CD4-positive, alpha-beta memory T cell (primary cell): ENCODE results near the gene ASTN2. TPM values are rescaled to one million over a fixed set of nuclear protein-coding genes. Genes with fewer than 3 reads are reported as not detected.

Source experiments
- CTCF ChIA-PET: fragments of 350-600 bp; sonication (Branson Sonifier 250); formaldehyde crosslinking; loops from one replicate; lab custom pipeline; 2021; ENCODE audit warnings: inconsistent platforms; ENCODE audit not compliant: partially characterized antibody; lab: Charles Lee
- POLR2A ChIA-PET: fragments of 350-600 bp; sonication (Branson Sonifier 250); formaldehyde crosslinking; loops from one replicate; lab custom pipeline; 2021; ENCODE audit not compliant: partially characterized antibody; lab: Charles Lee
- DNase-seq, 5 donors: peaks; one replicate each; pipeline versions ENCODE4 v3.0.0 to v3.0.0-alpha.2; 2020 to 2022; ENCODE audit warnings: mixed read lengths in 1 of 5
- H3K27ac ChIP-seq: one replicate; pipeline ENCODE4 v1.7.0; 2013; ENCODE audit warnings: low read depth, low read length
- H3K27me3 ChIP-seq: 2 replicates; pipeline ENCODE4 v1.7.0; 2013; ENCODE audit warnings: mild to moderate bottlenecking, low read length, moderate library complexity; ENCODE audit not compliant: insufficient read depth
- H3K36me3 ChIP-seq: 2 replicates; pipeline ENCODE4 v1.7.0; 2013; ENCODE audit warnings: mild to moderate bottlenecking, low read length, moderate library complexity; ENCODE audit not compliant: insufficient read depth
- H3K4me1 ChIP-seq: 2 replicates; pipeline ENCODE4 v1.7.0; 2013; ENCODE audit warnings: mild to moderate bottlenecking, low read length, moderate library complexity; ENCODE audit not compliant: insufficient read depth
- H3K4me3 ChIP-seq, 2 donors: one replicate each; pipeline ENCODE4 v1.7.0; 2013; ENCODE audit warnings: low read length in 2 of 2, mild to moderate bottlenecking in 1 of 2
- H3K9me3 ChIP-seq, 2 donors: one replicate each; pipeline ENCODE4 v1.7.0; 2013; ENCODE audit warnings: low read length in 2 of 2, control low read depth in 1 of 2; ENCODE audit not compliant: control insufficient read depth in 1 of 2
- H3K27ac Mint-ChIP-seq, 7 donors: one replicate each; pipeline ENCODE4 v1.8.0; 2020 to 2021; ENCODE audit warnings: mixed read lengths in 7 of 7, mild to moderate bottlenecking in 6 of 7, inconsistent platforms in 3 of 7, moderate library complexity in 3 of 7
- H3K27me3 Mint-ChIP-seq, 2 donors: one replicate each; pipeline ENCODE4 v1.8.0; 2020 to 2021; ENCODE audit warnings: mixed read lengths in 2 of 2
- H3K36me3 Mint-ChIP-seq, 2 donors: one replicate each; pipeline ENCODE4 v1.8.0; 2020 to 2021; ENCODE audit warnings: mixed read lengths in 2 of 2, inconsistent platforms in 1 of 2, mild to moderate bottlenecking in 1 of 2
- H3K4me1 Mint-ChIP-seq, 4 donors: one replicate each; pipeline ENCODE4 v1.8.0; 2020 to 2021; ENCODE audit warnings: mixed read lengths in 4 of 4, mild to moderate bottlenecking in 1 of 4
- H3K4me3 Mint-ChIP-seq, 8 donors: one replicate each; pipeline ENCODE4 v1.8.0; 2020 to 2021; ENCODE audit warnings: mixed read lengths in 8 of 8, mild to moderate bottlenecking in 7 of 8, moderate library complexity in 6 of 8, inconsistent platforms in 3 of 8
- H3K9me3 Mint-ChIP-seq, 8 donors: one replicate each; pipeline ENCODE4 v1.8.0; 2020 to 2021; ENCODE audit warnings: mixed read lengths in 8 of 8, mild to moderate bottlenecking in 5 of 8, inconsistent platforms in 3 of 8, moderate library complexity in 1 of 8
- intact Hi-C: fragments of 100-400 bp; cut with micrococcal nuclease; formaldehyde crosslinking; loops from one replicate; pipeline ENCODE4 v1.15.1; 2023
- polyA plus RNA-seq, 2 donors: library from polyadenylated mRNA; unstranded; fragments of 300-500 nt; fragmentation: Illumina TruSeq; gene quantifications; one replicate each; pipeline ENCODE4 v1.2.3, GENCODE V29; 2021
- total RNA-seq, 2 experiments: library from RNA; stranded (reverse); gene quantifications; one replicate each; pipeline ENCODE4 v1.2.3, GENCODE V29; 2021

Gene ASTN2
- total and polyA plus RNA-seq, 4 experiments from 2014 or later: 2.7 to 5.9 (median 4.8) TPM

DNA sequence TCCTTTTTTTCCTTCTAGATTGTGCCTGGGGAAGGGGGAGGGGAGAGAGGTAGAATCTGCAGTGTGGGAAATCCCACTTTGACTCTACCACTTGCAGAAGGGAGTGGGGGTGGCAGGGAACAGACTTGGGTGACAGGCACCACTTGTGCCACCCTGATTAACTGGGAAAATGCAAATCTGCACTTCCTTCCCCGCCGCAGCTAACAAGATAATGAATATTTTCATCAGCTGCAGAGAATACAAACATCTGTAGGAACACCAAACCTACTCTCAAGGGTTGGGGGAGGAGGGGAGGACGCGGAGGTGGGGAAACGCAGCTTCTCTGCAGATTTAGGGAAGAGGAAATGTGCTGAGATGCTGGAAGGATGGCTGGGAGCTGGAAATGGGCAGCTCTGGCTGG lies 654.2 kb downstream of the ASTN2 start:
- H3K4me1 ChIP-seq: no peaks in the 10 kb centered on the region
- Mint-ChIP-seq H3K27me3 (peaks cover 0 to 1% of the 10 kb centered on the region in 2 donors), H3K27ac (no peak overlapping the region), H3K36me3 (no peaks in the 10 kb centered on the region), H3K4me3 (no peak overlapping the region), H3K9me3 (peaks cover 0 to 7% (median 2%) of the 10 kb centered on the region in 8 donors), H3K4me1 (no peaks in the 10 kb centered on the region)
- POLR2A ChIA-PET: no interaction called here
- H3K9me3 ChIP-seq: no peaks in the 10 kb centered on the region
- H3K27me3 ChIP-seq: no peaks in the 10 kb centered on the region
- CTCF ChIA-PET: no interaction called here
- DNase-seq: no peak
- no peaks in the 10 kb centered on the region for H3K36me3 ChIP-seq
- intact Hi-C loops: no loop called here
- H3K27ac ChIP-seq: no peak overlapping the region
- no peak overlapping the region for H3K4me3 ChIP-seq

DNA sequence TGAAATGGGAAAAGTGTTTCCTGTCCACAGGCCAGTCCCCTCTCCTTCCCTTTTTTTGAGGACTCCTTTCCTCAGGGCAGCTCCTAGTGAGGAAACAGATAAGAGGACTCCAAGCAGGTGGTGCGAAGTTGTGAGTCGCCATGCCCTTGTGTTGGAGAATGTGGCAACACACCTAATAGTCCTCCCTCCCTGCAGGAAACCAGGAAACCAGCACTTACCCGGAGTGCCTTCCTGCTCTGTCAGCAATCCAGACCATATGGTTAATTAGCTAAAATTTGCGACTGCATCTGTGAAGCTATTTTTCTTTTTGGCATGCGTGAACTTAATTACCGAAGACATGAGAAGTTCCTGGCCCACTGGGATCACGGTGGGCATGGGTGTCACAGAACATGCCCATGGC lies 657.8 kb downstream of the ASTN2 start:
- Histone ChIP-seq H3K27me3 (no peaks in the 10 kb centered on the region), H3K4me1 (no peaks in the 10 kb centered on the region), H3K27ac (no peak overlapping the region), H3K4me3 (no peak overlapping the region), H3K36me3 (no peaks in the 10 kb centered on the region), H3K9me3 (no peaks in the 10 kb centered on the region)
- ChIA-PET POLR2A (no interaction called here), CTCF (no interaction called here)
- Mint-ChIP-seq H3K9me3 (peaks cover 0 to 10% (median 5%) of the 10 kb centered on the region in 8 donors), H3K27me3 (peaks cover 0 to 1% of the 10 kb centered on the region in 2 donors), H3K27ac (no peak overlapping the region), H3K36me3 (no peaks in the 10 kb centered on the region), H3K4me1 (peaks cover 0 to 2% (median 0%) of the 10 kb centered on the region in 4 donors), H3K4me3 (no peak overlapping the region)
- intact Hi-C loops: no loop called here
- no peak for DNase-seq

DNA sequence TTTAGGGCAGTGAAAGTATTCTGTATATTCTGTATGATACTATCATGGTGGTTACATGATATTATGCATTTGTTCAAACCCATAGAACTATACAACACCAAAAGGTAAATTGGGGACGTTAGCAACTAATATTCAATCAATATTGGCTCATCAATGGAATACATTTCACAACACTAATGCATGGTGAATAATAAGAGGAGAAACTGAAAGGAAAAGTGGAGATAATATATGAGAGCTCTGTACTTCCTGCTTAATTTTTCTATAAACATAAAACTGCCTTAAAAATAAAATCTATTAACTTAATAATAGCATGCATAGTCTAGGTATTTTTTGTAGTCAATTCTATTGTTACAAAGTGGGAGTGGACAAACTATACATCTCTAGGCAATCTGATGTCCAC lies 661.5 kb downstream of the ASTN2 start:
- Mint-ChIP-seq H3K27ac (no peak overlapping the region), H3K9me3 (peaks cover 0 to 10% (median 5%) of the 10 kb centered on the region in 8 donors), H3K4me3 (no peak overlapping the region), H3K4me1 (peaks cover 0 to 2% (median 0%) of the 10 kb centered on the region in 4 donors), H3K27me3 (peaks cover 3 to 4% of the 10 kb centered on the region in 2 donors), H3K36me3 (no peaks in the 10 kb centered on the region)
- intact Hi-C loops: no loop called here
- POLR2A ChIA-PET: no interaction called here
- CTCF ChIA-PET: no interaction called here
- Histone ChIP-seq H3K9me3 (no peaks in the 10 kb centered on the region), H3K27me3 (no peaks in the 10 kb centered on the region), H3K4me3 (no peak overlapping the region), H3K36me3 (no peaks in the 10 kb centered on the region), H3K4me1 (no peaks in the 10 kb centered on the region), H3K27ac (no peak overlapping the region)
- DNase-seq: no peak

DNA sequence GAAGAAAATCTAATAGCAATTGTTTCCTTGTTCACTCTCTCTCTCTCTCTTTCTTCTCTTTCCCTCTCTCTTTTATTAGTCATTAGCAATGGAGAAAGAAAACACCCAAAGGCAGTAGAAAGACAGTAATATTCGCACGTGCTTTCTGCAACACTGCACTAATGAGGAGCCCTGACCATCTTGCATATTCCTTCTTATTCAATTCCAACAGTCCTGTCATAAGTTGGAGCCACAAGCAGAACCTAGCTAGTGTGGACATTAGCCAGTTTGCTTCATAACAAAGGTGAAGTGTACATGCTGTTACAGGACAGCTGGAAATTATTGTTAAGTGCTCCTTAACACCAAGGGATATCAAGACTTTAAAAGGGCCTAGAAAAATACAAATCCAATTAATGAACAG lies 664.3 kb downstream of the ASTN2 start:
- Histone ChIP-seq H3K27ac (no peak overlapping the region), H3K27me3 (no peaks in the 10 kb centered on the region), H3K9me3 (no peaks in the 10 kb centered on the region), H3K36me3 (no peaks in the 10 kb centered on the region), H3K4me1 (no peaks in the 10 kb centered on the region), H3K4me3 (no peak overlapping the region)
- H3K9me3 Mint-ChIP-seq: peaks cover 0 to 3% (median 1%) of the 10 kb centered on the region in 8 donors
- no peaks in the 10 kb centered on the region for H3K36me3 Mint-ChIP-seq
- intact Hi-C loops: no loop called here
- no peak for DNase-seq
- no peak overlapping the region for H3K4me3 Mint-ChIP-seq
- H3K27ac Mint-ChIP-seq: no peak overlapping the region
- peaks cover 0 to 2% (median 0%) of the 10 kb centered on the region in 4 donors for H3K4me1 Mint-ChIP-seq
- ChIA-PET CTCF (no interaction called here), POLR2A (no interaction called here)
- H3K27me3 Mint-ChIP-seq: peaks cover 6 to 10% of the 10 kb centered on the region in 2 donors

DNA sequence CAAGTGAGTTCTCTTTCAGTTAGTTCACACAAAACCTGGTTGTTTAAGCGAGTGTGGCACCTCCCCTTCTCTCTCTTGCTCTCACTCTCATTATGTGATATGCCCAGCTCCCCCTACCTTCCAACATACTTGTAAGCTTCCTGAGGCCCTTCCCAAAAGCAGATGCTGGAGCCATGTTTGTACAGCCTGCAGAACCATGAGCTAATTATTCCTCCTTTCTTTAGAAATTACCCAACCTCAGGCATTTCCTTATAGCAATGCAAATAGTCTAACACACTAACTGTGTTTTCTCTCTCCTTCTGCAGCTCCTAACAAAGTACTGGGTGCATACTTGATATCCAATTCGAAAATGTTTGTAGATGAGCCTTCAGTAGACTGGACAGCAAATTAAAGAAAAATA lies 665.1 kb downstream of the ASTN2 start:
- no peak for DNase-seq
- Histone ChIP-seq H3K4me3 (no peak overlapping the region), H3K4me1 (no peaks in the 10 kb centered on the region), H3K27me3 (no peaks in the 10 kb centered on the region), H3K9me3 (no peaks in the 10 kb centered on the region), H3K36me3 (no peaks in the 10 kb centered on the region), H3K27ac (no peak overlapping the region)
- ChIA-PET POLR2A (no interaction called here), CTCF (no interaction called here)
- intact Hi-C loops: no loop called here
- Mint-ChIP-seq H3K27me3 (peaks cover 6 to 10% of the 10 kb centered on the region in 2 donors), H3K4me1 (peaks cover 0 to 2% (median 0%) of the 10 kb centered on the region in 4 donors), H3K9me3 (peaks cover 0 to 1% (median 0%) of the 10 kb centered on the region in 8 donors), H3K4me3 (no peak overlapping the region), H3K36me3 (no peaks in the 10 kb centered on the region), H3K27ac (no peak overlapping the region)

DNA sequence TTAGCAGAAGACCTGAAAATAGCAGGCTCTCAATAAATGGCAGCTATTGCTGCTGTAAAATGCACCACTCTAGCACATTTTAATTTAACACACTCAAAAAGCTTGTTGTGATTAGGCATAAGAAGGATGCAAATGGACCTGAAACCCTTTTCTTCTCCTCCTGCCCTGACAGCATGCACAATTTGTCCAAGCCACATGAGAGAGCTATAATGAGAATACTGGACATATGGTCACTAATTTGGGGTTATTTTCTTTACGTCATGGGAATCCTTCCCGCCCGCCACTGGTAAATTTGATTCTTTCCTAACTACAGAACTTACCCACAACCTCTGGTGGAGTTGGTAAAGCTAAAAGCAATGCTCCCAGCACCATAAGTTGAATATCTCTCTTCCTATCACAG lies 665.7 kb downstream of the ASTN2 start:
- ChIA-PET CTCF (no interaction called here), POLR2A (no interaction called here)
- H3K27me3 Mint-ChIP-seq: peaks cover 6 to 11% of the 10 kb centered on the region in 2 donors
- H3K4me1 Mint-ChIP-seq: peaks cover 0 to 2% (median 0%) of the 10 kb centered on the region in 4 donors
- H3K4me1 ChIP-seq: no peaks in the 10 kb centered on the region
- no peak overlapping the region for H3K4me3 ChIP-seq
- no peak overlapping the region for H3K27ac ChIP-seq
- no peaks in the 10 kb centered on the region for H3K36me3 Mint-ChIP-seq
- no peak overlapping the region for H3K27ac Mint-ChIP-seq
- no peak overlapping the region for H3K4me3 Mint-ChIP-seq
- H3K36me3 ChIP-seq: no peaks in the 10 kb centered on the region
- no peak for DNase-seq
- H3K9me3 ChIP-seq: no peaks in the 10 kb centered on the region
- intact Hi-C loops: no loop called here
- no peaks in the 10 kb centered on the region for H3K27me3 ChIP-seq
- peaks cover 0 to 1% (median 0%) of the 10 kb centered on the region in 8 donors for H3K9me3 Mint-ChIP-seq

DNA sequence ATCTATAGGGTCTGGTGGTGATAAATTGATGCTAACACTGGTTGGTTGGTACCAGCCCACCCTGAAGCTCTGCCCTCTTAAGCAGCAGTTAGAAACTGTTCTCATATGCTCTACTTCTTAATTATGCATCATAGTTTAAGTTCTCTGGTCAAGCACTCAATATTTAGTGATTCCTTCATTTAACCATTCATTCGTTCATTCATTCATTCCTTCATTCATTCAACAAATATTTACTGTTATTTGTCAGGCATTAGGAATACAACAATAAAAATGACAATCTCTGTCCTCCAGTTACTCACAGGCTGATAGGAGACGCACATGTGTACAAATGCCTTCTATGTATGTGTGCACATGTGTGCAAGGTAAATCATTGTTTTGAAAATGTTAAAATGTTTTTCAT lies 673.1 kb downstream of the ASTN2 start:
- no peak for DNase-seq
- no peak overlapping the region for H3K4me3 Mint-ChIP-seq
- CTCF ChIA-PET: no interaction called here
- H3K4me1 Mint-ChIP-seq: peaks cover 0 to 5% (median 3%) of the 10 kb centered on the region in 4 donors
- H3K4me1 ChIP-seq: peaks cover 5% of the 10 kb centered on the region
- intact Hi-C loops: no loop called here
- no peak overlapping the region for H3K27ac Mint-ChIP-seq
- H3K27me3 ChIP-seq: no peaks in the 10 kb centered on the region
- no peaks in the 10 kb centered on the region for H3K36me3 ChIP-seq
- no peak overlapping the region for H3K4me3 ChIP-seq
- H3K27me3 Mint-ChIP-seq: peaks cover 4 to 5% of the 10 kb centered on the region in 2 donors
- H3K27ac ChIP-seq: no peak overlapping the region
- H3K36me3 Mint-ChIP-seq: no peaks in the 10 kb centered on the region
- POLR2A ChIA-PET: interaction anchor here (0.6 kb wide), 1 partner anchor 1157 kb away, joined by 3 read pairs; no protein-coding TSS in a partner anchor
- no peaks in the 10 kb centered on the region for H3K9me3 ChIP-seq
- no peaks in the 10 kb centered on the region for H3K9me3 Mint-ChIP-seq
